GM12872 (cell line): ENCODE measurements around the gene STK4.

ENCODE experiments used
- TF ChIP-seq, protein P1 (sequence below): IDR thresholded peaks from 3 replicates; pipeline ENCODE4 v1.5.1; 2011; ENCODE audit warnings: low read depth, mild to moderate bottlenecking, low read length, moderate library complexity; ENCODE audit not compliant: insufficient read depth

STK4 gene

DNA sequence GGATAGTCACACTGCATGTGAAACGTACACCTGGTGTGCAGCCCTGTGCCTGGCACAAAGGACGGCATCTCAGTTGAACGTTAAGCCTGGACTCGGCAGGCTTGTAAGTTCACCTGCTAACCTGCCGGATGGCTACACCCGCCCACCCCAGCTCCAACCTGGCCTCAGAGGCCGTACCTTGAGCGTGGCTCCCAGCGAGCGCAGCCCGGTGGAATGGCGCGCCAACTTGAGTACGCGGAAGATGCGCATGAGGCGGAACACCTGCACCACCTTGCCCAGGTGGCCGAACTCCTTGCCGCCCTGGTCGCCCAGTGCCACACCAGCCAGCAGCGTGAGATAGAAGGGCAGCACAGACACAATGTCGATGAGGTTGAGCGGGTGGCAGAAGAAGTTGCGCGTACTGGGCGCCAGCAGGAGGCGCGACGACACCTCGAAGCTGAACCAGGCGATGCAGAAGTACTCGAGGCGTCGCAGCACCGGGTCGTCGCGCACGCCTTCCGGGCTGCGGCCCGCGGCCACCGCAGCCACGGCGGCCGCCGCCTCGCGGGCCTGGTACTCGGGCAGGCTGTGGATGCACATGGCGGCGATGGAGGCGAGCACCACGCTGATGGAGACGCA lies 131.3 kb downstream of the STK4 start:
- TF ChIP-seq, protein P1, sequence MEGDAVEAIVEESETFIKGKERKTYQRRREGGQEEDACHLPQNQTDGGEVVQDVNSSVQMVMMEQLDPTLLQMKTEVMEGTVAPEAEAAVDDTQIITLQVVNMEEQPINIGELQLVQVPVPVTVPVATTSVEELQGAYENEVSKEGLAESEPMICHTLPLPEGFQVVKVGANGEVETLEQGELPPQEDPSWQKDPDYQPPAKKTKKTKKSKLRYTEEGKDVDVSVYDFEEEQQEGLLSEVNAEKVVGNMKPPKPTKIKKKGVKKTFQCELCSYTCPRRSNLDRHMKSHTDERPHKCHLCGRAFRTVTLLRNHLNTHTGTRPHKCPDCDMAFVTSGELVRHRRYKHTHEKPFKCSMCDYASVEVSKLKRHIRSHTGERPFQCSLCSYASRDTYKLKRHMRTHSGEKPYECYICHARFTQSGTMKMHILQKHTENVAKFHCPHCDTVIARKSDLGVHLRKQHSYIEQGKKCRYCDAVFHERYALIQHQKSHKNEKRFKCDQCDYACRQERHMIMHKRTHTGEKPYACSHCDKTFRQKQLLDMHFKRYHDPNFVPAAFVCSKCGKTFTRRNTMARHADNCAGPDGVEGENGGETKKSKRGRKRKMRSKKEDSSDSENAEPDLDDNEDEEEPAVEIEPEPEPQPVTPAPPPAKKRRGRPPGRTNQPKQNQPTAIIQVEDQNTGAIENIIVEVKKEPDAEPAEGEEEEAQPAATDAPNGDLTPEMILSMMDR, result peak; percentile 62

DNA sequence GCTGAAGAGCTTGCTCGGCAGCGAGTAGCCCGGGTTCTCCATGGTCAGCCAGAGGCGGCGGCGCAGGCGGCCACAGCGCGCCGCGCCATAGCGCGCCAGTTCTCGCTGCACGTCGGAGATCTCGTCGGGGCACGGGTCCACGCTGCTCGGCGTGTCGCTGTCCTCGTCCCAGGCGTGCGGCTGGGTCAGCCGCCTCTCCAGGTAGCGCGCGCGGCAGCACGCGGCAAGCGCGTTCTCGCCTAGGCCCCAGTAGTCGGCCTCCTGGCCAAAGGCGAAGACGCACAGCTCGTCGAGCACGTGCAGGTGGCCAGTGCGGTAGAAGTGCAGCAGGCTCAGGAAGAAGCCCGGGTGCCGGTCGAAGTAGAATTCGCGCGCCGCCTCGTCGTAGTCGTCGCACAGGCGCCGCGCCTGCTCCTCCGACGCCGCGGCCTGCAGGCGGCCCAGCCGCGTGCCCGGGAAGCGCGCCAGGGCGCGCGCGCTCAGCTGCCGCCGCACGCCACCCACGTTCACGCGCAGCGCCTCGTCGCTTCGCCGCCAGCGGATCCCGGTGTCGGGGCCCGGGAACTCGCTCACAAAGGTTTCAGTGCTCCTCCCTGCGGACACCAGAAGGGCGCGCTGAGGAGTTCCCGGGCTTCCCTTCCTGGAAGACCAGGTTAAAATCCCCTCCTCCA lies 131.9 kb downstream of the STK4 start:
- TF ChIP-seq, protein P1, result peak; percentile 18; the same call in 1 of the 3 replicates

DNA sequence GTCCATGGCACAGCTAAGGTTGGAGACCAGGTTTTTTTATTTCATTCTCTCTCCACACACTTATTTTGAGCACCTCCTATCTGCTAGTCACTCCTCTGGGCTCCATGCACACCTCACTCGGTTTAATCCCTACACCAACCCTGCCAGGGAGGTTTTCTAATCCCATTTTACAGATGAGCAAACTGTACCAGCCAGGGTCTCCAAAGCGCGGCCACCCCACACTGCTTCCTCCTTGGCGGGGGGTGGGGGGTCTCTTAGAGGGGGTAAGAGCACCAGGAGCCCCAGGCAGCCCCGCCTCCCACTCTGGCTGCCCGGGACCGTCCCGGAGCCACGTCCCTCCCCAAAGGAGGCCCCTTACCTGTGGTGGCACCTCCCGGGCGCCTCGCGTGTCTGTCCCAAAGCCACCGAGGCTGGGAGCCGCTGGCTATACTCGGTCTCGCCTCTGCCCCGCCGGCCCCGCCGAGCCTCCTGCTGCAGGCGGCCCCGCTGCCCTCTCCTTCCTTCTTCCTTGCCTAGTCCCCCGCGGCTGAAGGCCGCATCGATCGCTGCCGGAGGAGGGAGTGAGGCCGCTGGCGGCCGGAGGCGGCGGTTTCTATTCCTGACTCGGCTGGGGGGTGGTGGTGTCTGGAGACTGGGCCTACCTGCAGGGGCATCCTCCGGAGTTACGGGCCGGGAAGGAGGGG lies 134.4 kb downstream of the STK4 start, which contains the start of gene KCNS1:
Gene KCNS1 (minus strand): TSS at position 565 of the 683 bp plus-strand sequence. CDS start 1,891 bp downstream, outside the sequence.
- TF ChIP-seq, protein P1, result no peak

DNA sequence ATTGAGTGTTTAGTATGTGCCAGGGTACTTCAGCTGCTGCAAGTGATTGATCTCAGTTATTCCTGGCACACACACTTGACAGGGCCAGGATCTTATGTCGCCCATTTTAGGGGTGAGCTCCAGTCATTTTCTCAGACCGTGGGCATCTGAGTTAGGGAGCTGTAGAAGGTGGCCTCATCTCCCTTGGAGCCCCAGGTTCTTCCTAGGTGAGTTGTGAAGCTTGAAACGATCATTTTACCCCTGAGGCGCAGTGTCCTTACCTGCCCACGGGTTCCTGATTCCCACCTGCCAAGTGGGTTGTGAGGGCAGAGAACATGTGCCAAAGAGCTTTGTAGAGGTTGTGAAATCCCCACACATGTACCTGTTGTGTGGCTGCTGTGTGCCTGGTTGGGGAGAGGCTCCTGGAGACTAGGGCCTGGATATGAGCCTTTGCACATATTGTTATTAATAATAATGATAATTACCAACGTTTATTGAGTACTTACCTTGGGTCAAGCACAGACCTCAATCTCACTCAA lies 135.1 kb downstream of the STK4 start:
- TF ChIP-seq, protein P1, result no peak

DNA sequence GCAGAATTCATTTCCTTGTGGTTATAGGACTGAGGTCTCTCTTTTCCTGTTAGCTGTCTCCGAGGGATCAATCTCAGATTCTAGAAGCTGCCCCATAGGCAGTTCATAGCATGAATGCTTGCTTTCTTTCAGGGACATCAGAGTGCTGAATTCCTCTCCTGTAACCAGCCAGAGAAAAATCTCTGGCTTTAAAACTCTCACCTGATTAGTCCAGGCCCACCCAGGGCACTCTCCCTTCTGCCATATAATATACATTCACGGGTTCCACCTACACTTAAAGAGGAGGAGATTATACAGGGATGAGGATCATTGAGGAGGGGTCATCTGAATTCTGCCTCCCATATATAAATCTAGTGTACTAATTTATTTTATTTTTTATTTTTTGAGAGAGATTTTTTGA lies 136.8 kb downstream of the STK4 start:
- TF ChIP-seq, protein P1, result no peak

DNA sequence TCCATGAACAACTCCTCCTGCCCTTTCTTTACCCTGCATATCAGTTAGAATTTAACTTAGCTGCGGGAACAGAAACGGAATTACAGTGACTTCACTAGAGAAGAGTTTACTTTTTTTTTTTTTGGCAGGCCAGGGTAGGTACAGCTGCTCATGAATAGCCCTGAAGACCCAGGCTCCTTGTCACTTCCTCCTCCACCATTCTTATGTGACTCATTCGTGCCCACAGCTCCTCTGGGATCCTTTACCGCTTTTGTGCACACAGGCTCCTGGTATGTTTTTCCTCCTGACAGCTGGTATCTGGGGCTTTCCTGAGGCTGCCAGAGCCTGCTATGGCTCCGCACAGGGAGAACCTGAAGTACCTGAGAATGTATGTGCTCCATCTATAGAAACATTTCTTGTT lies 138.5 kb downstream of the STK4 start:
- TF ChIP-seq, protein P1, result no peak

DNA sequence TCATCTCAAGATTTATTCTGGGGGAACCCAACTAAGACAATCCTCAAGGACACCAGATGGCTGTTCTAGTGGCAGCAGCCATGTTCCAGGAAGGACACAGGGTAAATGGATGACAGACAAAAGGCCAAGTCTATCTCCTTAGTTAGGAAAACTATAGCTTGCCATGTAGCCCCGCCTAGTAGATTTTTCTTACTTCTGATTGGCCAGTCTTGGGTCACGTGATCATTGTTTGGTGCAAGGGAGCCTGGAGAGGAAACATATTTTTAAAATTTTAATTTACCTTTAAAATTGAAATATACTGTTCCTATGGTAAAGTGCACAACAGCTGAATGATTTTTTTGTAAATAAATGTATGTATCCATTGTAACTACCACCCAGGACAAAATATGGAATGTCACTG lies 139.0 kb downstream of the STK4 start:
- TF ChIP-seq, protein P1, result no peak
